ENCODE data around the gene SET.
A peak's percentile ranks its signal among the peaks of the same experiment; 100 is the strongest.

- no peak for TF ChIP-seq CTCF (IDR thresholded peaks at IDR 0.05)
- peak; percentile 67 to 83 for TF ChIP-seq POLR2A (IDR thresholded peaks at IDR 0.05)
Observed at GRCh38 chr9:128656416-128657343, 32.3 kb upstream of the SET start, which contains the start of gene DYNC2I2.

All from adrenal gland (tissue), 5 donors.